ENCODE data around the gene IL1RAP.

The IL1RAP gene

GRCh38 chr3:190595179-190595795 lies 81.4 kb downstream of the IL1RAP start:
- no peak for TF ChIP-seq CTCF (IDR thresholded peaks at IDR 0.05; ENCODE audit: control insufficient read depth, insufficient read depth, low read depth, low read length, missing control alignments)
- no peak for DNase-seq (ENCODE audit: low read depth)

GRCh38 chr3:190595807-190596206 lies 81.9 kb downstream of the IL1RAP start:
- DNase-seq (ENCODE audit: low read depth): no peak
- H3K4me3 ChIP-seq (ENCODE audit: control insufficient read depth, low read depth, low read length): no peak overlapping the region
- no peak for TF ChIP-seq CTCF (IDR thresholded peaks at IDR 0.05; ENCODE audit: control insufficient read depth, insufficient read depth, low read depth, low read length, missing control alignments)

More at GRCh38 chr3:190595179-190595795, 81.4 kb downstream of the IL1RAP start:
- H3K4me3 ChIP-seq (ENCODE audit: control insufficient read depth, low read depth, low read length): no peak overlapping the region

- no peak for DNase-seq (ENCODE audit: low read depth)
- no peak overlapping the region for H3K4me3 ChIP-seq (ENCODE audit: control insufficient read depth, low read depth, low read length)
- no peak for TF ChIP-seq CTCF (IDR thresholded peaks at IDR 0.05; ENCODE audit: control insufficient read depth, insufficient read depth, low read depth, low read length, missing control alignments)
These were observed 82.7 kb downstream of the IL1RAP start for GRCh38 chr3:190596349-190597285.

- no peak for DNase-seq (ENCODE audit: low read depth)
- TF ChIP-seq CTCF (IDR thresholded peaks at IDR 0.05; ENCODE audit: control insufficient read depth, insufficient read depth, low read depth, low read length, missing control alignments): no peak
- no peak overlapping the region for H3K4me3 ChIP-seq (ENCODE audit: control insufficient read depth, low read depth, low read length)
These were observed 83.4 kb downstream of the IL1RAP start for GRCh38 chr3:190597291-190597690.

- no peak for TF ChIP-seq CTCF (IDR thresholded peaks at IDR 0.05; ENCODE audit: control insufficient read depth, insufficient read depth, low read depth, low read length, missing control alignments)
- H3K4me3 ChIP-seq (ENCODE audit: control insufficient read depth, low read depth, low read length): no peak overlapping the region
- no peak for DNase-seq (ENCODE audit: low read depth)
These were observed 87.7 kb downstream of the IL1RAP start for GRCh38 chr3:190601622-190602021.

- no peak for TF ChIP-seq CTCF (IDR thresholded peaks at IDR 0.05; ENCODE audit: control insufficient read depth, insufficient read depth, low read depth, low read length, missing control alignments)
- no peak overlapping the region for H3K4me3 ChIP-seq (ENCODE audit: control insufficient read depth, low read depth, low read length)
- no peak for DNase-seq (ENCODE audit: low read depth)
These were observed 91.5 kb downstream of the IL1RAP start for GRCh38 chr3:190605385-190605784.

All from AG09309 (cell line).